Dermis microvascular lymphatic vessel endothelial cell (primary cell): ENCODE results near the gene ANKK1. TPM values are rescaled to one million over a fixed set of nuclear protein-coding genes. Genes with fewer than 3 reads are reported as not detected.

Experiments used
- DNase-seq, 2 donors: peaks; one replicate each; pipeline versions ENCODE4 v3.0.0 to v3.0.0-alpha.2; 2010; ENCODE audit warnings: low read depth in 2 of 2
- total RNA-seq: library from RNA; depleted of rRNA; stranded (reverse); fragments of >200 nt; gene quantifications from 2 replicates; pipeline ENCODE4 v1.2.1, GENCODE V29; 2014

Gene ANKK1
- total RNA-seq: not detected in 2 replicates

- peak in 1 of 2 donors; percentile 7 for DNase-seq
Observed at GRCh38 chr11:113387605-113388211, at the start of gene ANKK1. ANKK1 (plus strand) TSS chr11:113387779; CDS start chr11:113387885, 106 bp downstream.

- no peak for DNase-seq
Observed at GRCh38 chr11:113338730-113339129, 48.8 kb upstream of the ANKK1 start.

GRCh38 chr11:113339929-113340589, 47.5 kb upstream of the ANKK1 start:
- no peak for DNase-seq

GRCh38 chr11:113341388-113342165, 46.0 kb upstream of the ANKK1 start:
- peak; percentile 30 to 40 for DNase-seq

- DNase-seq: no peak
Observed at GRCh38 chr11:113345978-113346377, 41.6 kb upstream of the ANKK1 start.

- no peak for DNase-seq
Observed at GRCh38 chr11:113349528-113349927, 38.1 kb upstream of the ANKK1 start.

GRCh38 chr11:113350336-113351067, 37.1 kb upstream of the ANKK1 start:
- DNase-seq: no peak

- no peak for DNase-seq
Observed at GRCh38 chr11:113351068-113351450, 36.5 kb upstream of the ANKK1 start.

- no peak for DNase-seq
Observed at GRCh38 chr11:113351480-113351879, 36.1 kb upstream of the ANKK1 start.

GRCh38 chr11:113356203-113356602, 31.4 kb upstream of the ANKK1 start:
- no peak for DNase-seq

- no peak for DNase-seq
Observed at GRCh38 chr11:113363406-113363805, 24.2 kb upstream of the ANKK1 start.

GRCh38 chr11:113363996-113364641, 23.5 kb upstream of the ANKK1 start:
- no peak for DNase-seq

- no peak for DNase-seq
Observed at GRCh38 chr11:113365895-113366294, 21.7 kb upstream of the ANKK1 start.

GRCh38 chr11:113369411-113369810, 18.2 kb upstream of the ANKK1 start:
- DNase-seq: no peak

GRCh38 chr11:113370634-113371033, 16.9 kb upstream of the ANKK1 start:
- DNase-seq: no peak

- no peak for DNase-seq
Observed at GRCh38 chr11:113372309-113372708, 15.3 kb upstream of the ANKK1 start.

- no peak for DNase-seq
Observed at GRCh38 chr11:113373306-113373705, 14.3 kb upstream of the ANKK1 start.

GRCh38 chr11:113373981-113374560, 13.5 kb upstream of the ANKK1 start:
- DNase-seq: no peak

GRCh38 chr11:113375402-113375801, 12.2 kb upstream of the ANKK1 start:
- no peak for DNase-seq

- no peak for DNase-seq
Observed at GRCh38 chr11:113376156-113376555, 11.4 kb upstream of the ANKK1 start.
